Stimulated activated CD8-positive, alpha-beta memory T cell treated with anti-CD3 and anti-CD28 coated beads, Interleukin-15, amount 100 ng/mL, for 4 hours (primary cell): ENCODE data around the gene LRMDA.

Experiments
- DNase-seq, 2 donors: peaks; one replicate each; pipeline ENCODE4 v3.0.0-alpha.2; 2020; ENCODE audit warnings: low read depth in 2 of 2

Gene LRMDA

DNA sequence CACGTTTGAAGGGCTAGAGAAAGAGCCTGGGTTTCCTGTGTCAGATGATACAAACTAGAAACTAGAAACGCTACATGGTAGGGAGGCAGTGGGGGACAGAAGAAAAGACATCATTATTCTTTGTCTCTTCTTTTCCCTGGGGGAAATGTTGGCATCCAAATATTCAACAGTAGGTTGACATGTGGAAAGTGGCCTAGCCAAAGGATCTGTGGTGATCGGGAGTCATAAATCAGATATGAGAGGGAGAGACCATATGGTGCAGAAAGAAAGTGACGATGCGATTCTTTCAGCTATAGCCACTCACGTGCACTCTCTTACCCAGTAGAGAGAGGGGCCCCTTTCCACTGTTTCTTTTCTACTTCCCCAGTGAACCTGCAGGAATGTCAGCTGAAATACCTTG is 964.7 kb downstream of the LRMDA start:
- DNase-seq, result no peak

GRCh38 chr10:76397181-76398042 is 966.0 kb downstream of the LRMDA start:
- no peak for DNase-seq

DNA sequence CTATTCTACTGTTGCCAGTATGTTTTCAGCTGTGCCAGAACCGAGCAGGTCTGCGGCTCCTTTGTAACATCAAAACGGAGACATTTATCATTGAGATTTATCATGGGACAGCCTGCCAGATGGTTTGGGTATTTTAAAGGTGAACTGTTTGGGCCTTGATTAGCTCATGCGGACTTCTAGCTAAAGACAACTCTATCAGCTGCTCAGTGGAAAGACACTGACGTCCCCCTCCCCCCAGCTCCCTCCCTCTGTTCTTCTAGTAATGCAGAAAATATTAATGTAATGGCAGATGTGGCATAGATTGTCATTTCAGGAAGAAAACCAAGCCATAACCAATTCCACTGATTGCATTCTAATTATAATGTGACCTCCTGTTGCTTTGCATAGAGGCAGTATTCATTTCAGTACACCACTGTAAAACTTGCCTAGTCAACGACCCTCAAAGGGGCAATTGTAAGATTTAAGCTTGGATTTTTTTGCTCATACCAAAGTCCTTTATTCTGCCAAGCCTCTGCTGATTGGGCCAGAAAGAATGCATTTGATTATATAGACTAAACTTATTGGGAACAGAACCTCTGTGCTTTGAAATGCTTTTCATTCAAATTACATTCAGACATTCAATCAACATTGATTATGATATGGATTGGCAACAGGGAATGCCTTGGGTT is 966.8 kb downstream of the LRMDA start:
- DNase-seq, result no peak

DNA sequence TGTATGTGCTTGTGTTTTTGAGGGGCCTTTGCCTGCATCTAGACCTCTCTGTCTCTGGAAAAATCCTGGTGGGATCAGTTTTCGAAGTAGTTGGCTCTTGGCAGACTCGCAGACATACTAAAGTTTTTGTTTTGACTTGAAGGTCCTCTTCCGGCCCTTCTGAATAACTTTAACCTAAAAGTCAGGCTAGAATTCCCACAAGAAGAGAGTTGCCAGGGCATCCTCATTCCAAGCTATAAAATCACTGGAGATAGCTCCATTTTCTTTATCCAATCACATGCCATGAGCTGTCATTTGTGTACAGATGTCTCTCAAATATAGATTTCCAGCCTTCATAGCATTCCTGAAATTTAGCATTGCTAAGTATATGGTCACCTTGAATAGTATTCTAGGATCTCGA is 967.8 kb downstream of the LRMDA start:
- DNase-seq, result no peak

DNA sequence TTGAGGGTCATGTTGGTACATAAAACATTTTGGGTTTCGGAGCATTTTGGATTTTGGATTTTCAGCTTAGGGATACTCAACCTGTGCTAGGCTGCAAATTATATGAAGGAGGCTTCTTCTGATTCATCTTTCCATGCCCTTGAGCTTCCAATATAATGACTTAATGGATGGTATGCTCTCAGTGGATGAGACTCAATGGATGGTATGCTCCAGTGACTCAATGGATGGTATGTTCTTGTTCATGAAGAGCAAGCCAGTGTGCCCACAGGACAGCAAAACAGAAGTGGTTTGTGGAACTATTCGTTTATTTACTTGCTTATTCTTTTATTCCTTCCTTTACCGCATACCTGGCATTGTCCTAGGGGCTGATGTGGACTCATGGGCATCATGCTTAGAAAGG is 969.6 kb downstream of the LRMDA start:
- DNase-seq, result no peak

- DNase-seq, result no peak
Measured at GRCh38 chr10:76403912-76404311, 972.5 kb downstream of the LRMDA start.

- DNase-seq, result no peak
Measured at GRCh38 chr10:76404531-76404930, 973.1 kb downstream of the LRMDA start.

- DNase-seq, result no peak
Measured at GRCh38 chr10:76405922-76406321, 974.5 kb downstream of the LRMDA start.

DNA sequence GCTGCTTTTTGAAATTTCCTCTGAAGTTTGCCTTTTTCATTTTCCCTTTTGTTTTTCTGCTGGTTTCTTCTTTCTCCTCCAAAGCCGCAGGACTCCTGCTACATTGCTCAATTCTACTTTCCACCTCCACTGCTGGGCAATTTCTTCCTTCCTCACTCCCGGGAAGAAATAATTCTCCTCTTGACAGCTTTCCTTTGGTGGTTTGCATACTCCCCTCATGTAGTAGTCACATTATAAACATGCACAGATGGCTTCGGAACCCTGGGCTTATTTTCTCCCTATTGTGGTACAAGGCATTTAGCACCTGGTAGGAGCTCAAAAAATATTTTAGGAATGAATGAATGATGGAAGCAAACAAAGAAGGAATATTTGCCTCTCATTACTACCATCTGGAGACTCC is 977.2 kb downstream of the LRMDA start:
- DNase-seq, result no peak

DNA sequence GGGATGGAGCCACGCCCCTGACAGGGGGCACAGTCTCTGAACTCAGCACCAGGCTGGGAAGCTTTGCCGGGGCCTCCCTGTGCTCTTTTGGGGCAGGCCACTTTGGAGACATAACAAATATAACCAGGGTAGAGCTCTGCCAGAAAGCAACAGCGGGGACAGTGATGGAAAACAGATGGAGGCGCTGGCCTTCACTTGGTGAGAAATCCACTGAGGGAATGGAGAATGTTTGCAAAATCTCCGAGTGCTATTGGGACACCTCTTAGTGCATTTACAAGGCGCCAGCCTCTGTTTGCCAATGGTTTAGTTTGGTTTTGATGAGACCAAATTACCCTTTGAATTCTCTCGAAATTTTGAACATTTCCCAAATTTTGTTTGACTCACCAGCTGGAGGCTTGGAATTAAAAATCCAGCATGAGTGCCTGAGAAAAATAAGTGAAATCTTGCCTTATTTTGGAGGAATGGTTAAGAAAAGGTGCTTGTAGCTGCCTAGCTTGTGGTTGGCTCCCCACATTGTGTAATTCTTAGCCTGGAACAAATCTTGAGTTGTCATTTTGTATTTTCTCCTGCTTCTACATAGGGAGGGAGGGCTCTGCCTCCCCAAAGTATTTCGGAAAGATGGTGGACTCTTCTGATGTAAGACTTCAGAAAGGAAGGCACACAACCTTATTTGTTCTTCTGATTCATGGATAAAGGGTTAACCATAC is 980.5 kb downstream of the LRMDA start:
- no peak for DNase-seq

DNA sequence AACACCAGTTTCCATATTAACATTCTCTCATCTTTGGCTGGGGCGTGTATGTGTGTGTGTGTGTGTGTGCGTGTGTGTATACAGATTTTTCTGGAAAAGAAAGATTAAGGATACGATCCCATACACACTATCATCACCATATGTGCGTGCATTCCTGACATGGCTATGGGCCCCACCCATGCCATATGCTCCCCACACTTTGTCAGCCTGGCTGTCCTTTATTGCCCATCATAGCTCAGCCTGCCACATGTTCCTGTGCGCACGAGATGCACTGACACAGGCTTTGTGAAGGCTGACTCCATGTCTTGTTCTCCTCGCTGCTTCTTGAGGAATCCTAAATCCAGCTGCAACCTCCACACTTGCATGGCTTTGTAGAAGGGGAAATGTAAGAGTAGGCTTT is 984.1 kb downstream of the LRMDA start:
- DNase-seq, result no peak

GRCh38 chr10:76416642-76417041 is 985.2 kb downstream of the LRMDA start:
- DNase-seq, result no peak

DNA sequence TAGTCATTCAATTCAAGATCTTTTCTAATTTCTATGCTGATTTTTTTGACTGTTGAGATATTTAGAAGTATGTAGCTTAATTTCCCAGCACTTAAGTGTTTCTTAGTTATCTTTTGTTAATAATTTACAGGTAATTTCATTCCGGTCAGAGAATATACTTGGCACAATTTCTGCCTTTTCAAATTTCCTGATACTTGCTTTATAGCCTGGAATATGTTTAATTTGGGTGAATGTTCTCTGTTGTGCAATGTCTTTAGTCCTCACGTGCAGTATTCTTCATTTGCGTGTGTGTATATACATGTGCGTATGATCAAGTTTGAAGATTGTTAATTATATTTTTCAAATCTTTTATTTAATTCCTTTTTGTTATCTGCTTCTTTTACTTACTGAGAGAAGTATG is 989.3 kb downstream of the LRMDA start:
- no peak for DNase-seq

GRCh38 chr10:76422769-76423168 is 991.3 kb downstream of the LRMDA start:
- no peak for DNase-seq

DNA sequence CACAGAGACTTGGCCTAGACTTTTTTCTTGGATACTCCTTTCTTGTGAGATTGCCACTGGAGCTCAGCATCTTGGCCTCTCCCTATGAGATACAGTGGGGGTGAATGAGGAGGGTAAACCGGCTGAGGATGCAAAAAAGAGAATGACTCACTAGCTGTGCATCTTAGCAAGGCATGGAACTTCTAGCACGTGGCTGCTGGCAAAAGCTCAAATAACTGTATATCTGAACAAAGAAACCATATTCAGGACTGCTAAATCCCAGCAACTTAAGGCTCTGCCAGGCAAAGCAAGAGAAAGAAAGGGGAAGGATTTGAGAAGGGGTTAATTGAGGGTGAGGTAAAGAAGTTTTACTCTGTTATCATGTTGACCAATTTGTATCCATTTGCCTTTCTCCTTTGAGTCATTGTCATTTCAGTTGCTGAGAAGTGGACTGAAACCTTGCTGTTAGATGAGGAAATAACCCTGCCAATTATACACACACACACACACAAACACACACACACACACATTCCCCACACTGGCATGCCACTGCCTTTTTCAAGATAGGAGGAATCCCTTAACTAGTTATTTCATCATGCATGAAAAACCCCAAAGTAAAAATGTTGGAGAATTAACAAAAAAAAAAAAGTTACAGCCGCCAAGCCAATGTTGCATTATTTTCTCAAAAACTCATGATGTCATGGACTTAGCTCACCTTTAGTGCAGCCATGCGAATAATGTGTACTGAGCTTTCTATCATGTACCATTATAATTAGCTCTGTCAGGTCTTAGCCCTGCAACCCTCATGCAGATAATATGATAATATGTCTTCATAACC is 997.3 kb downstream of the LRMDA start:
- no peak for DNase-seq

DNA sequence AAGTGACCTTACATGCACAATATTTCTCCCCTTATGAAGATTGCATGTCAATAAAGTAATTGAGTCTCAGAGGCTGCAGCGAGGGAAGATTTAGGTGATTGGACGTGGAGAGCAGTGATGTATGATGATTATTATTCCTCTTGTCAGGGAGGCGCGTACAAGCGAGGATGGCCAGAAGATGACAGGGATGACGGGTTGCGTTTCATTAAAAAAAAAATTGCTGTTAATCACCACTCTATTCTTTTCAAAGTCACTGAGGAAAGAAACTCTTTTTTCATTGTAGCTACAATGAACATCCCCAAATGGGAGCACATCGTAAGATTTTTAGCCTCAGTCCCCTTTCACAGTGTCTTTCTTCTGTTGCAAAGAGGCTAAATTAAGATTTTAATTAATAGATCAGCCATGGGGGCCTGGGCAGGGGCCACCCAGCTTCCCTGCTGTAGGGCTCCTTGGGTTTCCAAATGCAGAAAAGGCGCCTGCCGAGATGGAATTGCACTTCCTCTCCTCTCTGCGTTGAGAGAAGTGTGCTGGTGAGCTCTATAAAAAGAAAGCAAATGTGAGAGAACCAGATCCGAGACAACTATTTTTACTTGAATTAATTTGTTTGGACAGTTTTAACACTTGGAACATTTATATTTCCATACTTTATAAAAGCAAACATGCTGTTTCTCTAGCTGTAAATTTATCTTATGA is 998.1 kb downstream of the LRMDA start:
- DNase-seq, result no peak

DNA sequence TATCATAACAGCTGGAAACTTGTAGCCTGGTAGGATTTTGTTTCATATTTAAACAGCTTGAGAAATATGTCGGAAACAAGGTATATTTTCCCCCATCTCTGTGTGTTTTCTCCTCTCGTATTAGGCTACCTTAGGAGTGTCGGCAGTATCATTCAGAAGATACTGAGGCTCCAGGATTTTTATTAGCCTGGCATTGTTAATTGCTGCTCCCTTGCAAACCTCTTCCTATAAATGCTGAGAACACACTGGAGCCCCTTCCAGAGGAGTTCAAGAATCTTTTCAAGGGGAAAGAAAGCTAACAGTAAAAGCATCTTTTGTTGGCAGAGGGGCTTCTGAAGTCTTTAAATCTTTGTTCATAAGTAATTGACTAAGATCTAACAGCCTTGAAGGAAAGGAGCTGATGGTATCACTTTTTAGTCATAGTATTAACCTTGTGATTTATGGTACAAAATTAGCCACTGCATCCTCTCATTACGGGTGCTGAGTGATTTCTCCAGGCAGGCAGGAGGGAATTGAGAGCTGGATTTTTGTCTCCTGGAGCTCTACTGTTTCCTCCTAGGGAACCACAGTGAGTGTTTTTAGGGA is 998.7 kb downstream of the LRMDA start:
- DNase-seq, result no peak

GRCh38 chr10:76432016-76433012 is 1000.9 kb downstream of the LRMDA start:
- no peak for DNase-seq

- no peak for DNase-seq
Measured at GRCh38 chr10:76433161-76434005, 1002.0 kb downstream of the LRMDA start.
